ENCODE measurements around the gene DEXI.

- TF ChIP-seq CTCF (IDR thresholded peaks at IDR 0.05; ENCODE audit: low read depth, low read length, poor library complexity, severe bottlenecking): no peak
- TF ChIP-seq EZH2phosphoT487 (IDR thresholded peaks at IDR 0.05; ENCODE audit: borderline replicate concordance, low read length): no peak
These were observed 45.3 kb upstream of the DEXI start for GRCh38 chr16:10987361-10988163.
